Coronary artery (tissue), 2 donors: Measurements from ENCODE around the gene ZC3H12D.

ENCODE experiments used
- DNase-seq: peaks from one replicate; pipeline ENCODE4 v3.0.0-alpha.2; 2017; ENCODE audit warnings: low spot score
- H3K27ac ChIP-seq, 2 donors: fragments of 200-600 bp; sonication (generic); one replicate each; pipeline ENCODE4 v1.5.1; 2016 to 2019
- H3K4me3 ChIP-seq: fragments of 200-600 bp; sonication (generic); 2 replicates; pipeline ENCODE4 v1.5.1; 2016; ENCODE audit warnings: mild to moderate bottlenecking, moderate library complexity
- CTCF ChIP-seq: fragments of 200-600 bp; sonication (generic); IDR thresholded peaks from one replicate; pipeline ENCODE4 v1.5.1; 2019; ENCODE audit warnings: antibody characterized with exemption

ZC3H12D gene

GRCh38 chr6:149456311-149457021 is 28.3 kb downstream of the ZC3H12D start:
- no peak for TF ChIP-seq CTCF
- no peak overlapping the region for H3K27ac ChIP-seq
- H3K4me3 ChIP-seq: no peak overlapping the region
- no peak for DNase-seq

GRCh38 chr6:149455031-149455732 is 29.6 kb downstream of the ZC3H12D start:
- Histone ChIP-seq H3K27ac (peak overlapping the region; percentile 44 to 61), H3K4me3 (no peak overlapping the region)
- TF ChIP-seq CTCF: no peak
- no peak for DNase-seq

- Histone ChIP-seq H3K4me3 (peak overlapping the region; percentile 40), H3K27ac (peak overlapping the region in 1 of 2 donors; percentile 61)
- DNase-seq: peak; percentile 98
- no peak for TF ChIP-seq CTCF
Observed at GRCh38 chr6:149454346-149454848, 30.4 kb downstream of the ZC3H12D start.

- H3K4me3 ChIP-seq: peak overlapping the region; percentile 40
- TF ChIP-seq CTCF: no peak
- H3K27ac ChIP-seq: peak overlapping the region in 1 of 2 donors; percentile 61
- DNase-seq: no peak
Observed at GRCh38 chr6:149453597-149454345, 31.0 kb downstream of the ZC3H12D start.

- no peak for TF ChIP-seq CTCF
- no peak for DNase-seq
- no peak overlapping the region for H3K27ac ChIP-seq
- H3K4me3 ChIP-seq: no peak overlapping the region
Observed at GRCh38 chr6:149452037-149452939, 32.5 kb downstream of the ZC3H12D start.

GRCh38 chr6:149451376-149452036 is 33.3 kb downstream of the ZC3H12D start:
- no peak for TF ChIP-seq CTCF
- DNase-seq: no peak
- no peak overlapping the region for H3K27ac ChIP-seq
- H3K4me3 ChIP-seq: peak overlapping the region; percentile 66
